Measurements from ENCODE around the gene ABHD1.

DNA sequence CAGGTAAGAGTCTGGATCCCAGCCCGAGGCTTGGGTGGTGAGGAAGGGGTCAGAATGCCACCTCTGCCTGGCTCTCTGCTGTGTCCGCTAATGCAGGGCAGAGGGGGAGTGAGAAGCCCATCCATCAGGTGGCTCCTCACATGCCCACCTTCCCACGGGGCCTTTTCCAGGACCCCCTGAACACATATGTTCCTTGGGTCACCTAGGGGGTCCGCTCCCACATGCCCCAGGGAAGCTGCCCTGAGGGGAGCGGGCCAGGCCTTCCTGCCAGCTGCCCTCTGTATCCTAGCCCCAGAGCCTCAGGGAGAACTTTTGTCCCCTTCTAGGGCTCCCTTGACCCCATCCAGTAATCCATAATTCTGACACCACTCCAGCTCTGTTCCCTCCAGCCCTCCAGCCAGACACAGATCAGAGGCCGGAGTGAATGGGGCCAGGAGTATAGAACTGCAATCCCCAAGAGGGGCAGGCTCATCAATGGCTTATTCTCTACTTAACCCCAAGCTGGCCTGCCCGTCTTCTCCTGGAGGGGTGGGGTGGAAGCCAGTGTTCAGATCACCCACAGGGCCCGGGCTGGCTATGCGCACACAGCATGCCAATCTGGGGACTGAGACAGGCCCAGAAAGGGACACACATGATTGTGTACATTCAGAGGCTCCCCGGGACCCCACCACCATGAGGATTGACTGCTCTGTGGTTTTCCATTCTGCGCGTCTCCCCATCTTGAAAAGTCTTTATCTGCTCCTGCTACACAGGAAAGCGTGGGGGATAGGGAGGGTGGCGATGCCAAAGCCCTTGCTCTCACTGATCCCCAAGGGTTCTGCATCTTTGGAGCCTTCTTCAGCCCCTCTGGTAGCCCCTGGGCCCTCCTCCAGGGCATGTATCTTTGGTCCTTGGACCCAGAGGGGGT lies 44.1 kb upstream of the ABHD1 start:
- TF ChIP-seq POLR2A (IDR thresholded peaks at IDR 0.05) (no peak), CTCF (IDR thresholded peaks at IDR 0.05) (no peak)

All from breast epithelium (tissue), 3 donors.